RPMI8226 (cell line): ENCODE measurements around the gene COL21A1.
"Not testable (repeated sequence)": the region's sequence is repeated elsewhere in the genome, so short reads cannot be mapped to it uniquely, and the experiment has no call there.

Experiments used
- DNase-seq: peaks from one replicate; pipeline ENCODE4 v3.0.0-alpha.2; 2015

The COL21A1 gene

GRCh38 chr6:56041591-56041990 lies 205.8 kb downstream of the COL21A1 start:
- no peak for DNase-seq

DNA sequence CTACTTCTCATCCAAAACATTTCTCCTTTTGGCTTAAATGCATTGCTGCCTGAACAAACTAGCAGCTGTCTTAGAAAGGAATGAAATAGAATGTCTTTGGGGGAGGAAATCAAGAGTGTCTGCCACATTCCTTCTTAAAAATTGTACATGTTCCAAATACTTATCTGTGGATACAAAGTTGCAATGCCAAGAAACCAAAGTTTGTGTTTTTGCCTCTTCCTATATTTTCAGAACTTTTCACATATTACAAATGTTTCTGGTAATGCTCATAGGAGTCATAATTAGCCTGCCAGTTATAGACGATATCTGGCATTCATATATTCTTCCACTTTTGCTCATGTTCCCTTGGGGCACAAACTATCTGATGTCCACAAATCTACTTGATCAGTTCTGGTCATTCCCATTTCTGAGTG lies 206.5 kb downstream of the COL21A1 start:
- no peak for DNase-seq

- DNase-seq = no peak
These were observed 207.2 kb downstream of the COL21A1 start for GRCh38 chr6:56040223-56040622.

DNA sequence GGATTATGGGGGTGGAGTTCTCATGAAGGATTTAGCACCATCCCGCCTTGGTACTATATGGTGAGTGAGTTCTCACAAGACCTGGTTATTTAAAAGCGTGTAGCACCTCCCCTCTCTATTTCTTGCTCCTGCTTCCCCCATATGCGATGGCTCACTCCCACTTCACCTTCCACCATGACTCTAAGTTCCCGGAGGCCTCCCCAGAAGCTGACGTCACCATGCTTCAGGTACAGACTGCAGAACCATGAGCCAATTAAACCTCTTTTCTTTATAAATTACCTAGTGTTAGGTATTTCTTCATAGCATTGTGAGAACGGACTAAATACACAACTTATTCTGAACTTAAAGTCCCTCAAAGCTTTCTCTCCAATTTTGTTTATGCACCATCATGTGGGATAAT lies 208.6 kb downstream of the COL21A1 start:
- DNase-seq = no peak

- DNase-seq = no peak
These were observed 209.8 kb downstream of the COL21A1 start for GRCh38 chr6:56037601-56038000.

DNA sequence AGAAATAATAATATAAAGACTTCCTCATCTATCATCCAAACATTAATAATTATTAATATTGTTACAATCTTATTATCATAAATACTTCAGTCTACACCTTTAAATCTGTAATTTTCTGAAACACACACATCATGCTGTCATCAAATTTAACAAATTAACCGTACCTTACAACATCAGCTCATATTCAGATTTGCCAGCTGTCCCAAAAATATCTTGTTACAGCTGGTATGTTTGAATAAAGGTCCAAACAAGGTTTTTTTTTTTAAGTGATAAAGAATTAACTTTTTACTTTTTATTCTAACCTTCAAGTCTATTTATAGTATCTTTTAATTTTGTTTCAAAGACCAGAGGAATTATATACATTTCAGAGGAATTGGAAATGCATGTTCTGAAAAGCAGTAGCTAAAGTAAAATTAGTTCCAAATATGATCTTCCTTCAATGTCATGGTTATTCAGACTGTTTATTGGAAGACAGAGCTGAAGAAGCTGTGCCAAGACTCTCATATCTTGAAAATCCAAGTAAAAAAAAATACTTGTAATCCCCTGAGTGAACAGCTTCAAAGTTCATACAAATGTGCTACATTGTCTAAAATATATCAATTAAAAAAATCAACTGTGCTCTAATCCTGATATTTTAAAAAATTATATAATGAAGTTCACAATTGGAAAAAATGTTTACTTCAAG lies 210.3 kb downstream of the COL21A1 start:
- no peak for DNase-seq

GRCh38 chr6:56033401-56033800 lies 214.0 kb downstream of the COL21A1 start:
- no peak for DNase-seq

DNA sequence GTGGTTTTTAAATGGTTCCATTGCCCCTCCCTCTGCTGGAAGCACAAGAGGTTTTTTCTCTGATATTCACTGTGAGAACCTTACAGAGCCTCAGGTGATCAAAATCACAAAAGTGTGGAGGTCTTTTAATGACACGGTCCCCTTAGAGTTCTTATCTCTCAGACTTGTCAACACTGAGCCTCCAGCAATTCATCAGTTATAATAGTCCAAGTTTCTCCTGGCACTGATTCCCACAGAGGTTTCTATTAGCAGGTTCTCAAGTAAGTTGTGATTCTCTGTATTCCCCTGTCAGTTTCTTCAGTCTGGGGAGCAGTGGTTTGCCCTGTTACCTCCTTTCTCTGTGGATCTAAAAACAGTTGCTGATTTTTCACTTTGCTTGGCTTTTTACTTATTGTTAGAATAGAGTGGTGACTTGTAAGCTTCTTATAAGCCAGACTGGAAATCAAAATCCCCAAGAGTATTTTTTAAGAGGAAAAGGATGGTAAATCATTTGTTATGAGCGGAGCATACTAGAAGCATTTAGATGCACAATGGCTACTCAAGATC lies 214.6 kb downstream of the COL21A1 start:
- DNase-seq = no peak

GRCh38 chr6:56027865-56028264 lies 219.5 kb downstream of the COL21A1 start:
- no peak for DNase-seq

GRCh38 chr6:56026455-56027180 lies 220.8 kb downstream of the COL21A1 start:
- DNase-seq = no peak

GRCh38 chr6:56025795-56026194 lies 221.6 kb downstream of the COL21A1 start:
- DNase-seq = no peak

GRCh38 chr6:56024931-56025330 lies 222.4 kb downstream of the COL21A1 start:
- no peak for DNase-seq

- DNase-seq = no peak
These were observed 223.6 kb downstream of the COL21A1 start for GRCh38 chr6:56023829-56024228.

DNA sequence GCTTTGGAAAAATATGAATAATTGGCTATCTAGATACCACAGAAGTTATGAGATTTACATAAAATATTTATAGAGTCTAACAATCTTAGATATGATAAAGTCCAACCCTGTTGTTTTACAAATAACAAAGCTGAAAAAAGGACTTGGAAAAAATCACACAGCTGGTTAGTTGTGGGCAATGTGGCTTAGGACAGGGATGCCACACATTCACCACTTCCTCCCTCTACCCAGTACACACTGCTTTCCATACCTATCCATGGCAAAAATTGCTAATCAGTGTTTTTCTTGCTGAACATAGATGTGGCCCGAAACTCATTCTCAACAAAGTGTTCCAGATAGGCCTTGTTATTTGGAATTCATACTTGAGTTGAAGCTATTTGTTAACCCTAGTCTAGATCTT lies 224.7 kb downstream of the COL21A1 start:
- no peak for DNase-seq

GRCh38 chr6:56021943-56022342 lies 225.4 kb downstream of the COL21A1 start:
- DNase-seq = peak; percentile 14

- DNase-seq = no peak
These were observed 227.4 kb downstream of the COL21A1 start for GRCh38 chr6:56019973-56020372.

DNA sequence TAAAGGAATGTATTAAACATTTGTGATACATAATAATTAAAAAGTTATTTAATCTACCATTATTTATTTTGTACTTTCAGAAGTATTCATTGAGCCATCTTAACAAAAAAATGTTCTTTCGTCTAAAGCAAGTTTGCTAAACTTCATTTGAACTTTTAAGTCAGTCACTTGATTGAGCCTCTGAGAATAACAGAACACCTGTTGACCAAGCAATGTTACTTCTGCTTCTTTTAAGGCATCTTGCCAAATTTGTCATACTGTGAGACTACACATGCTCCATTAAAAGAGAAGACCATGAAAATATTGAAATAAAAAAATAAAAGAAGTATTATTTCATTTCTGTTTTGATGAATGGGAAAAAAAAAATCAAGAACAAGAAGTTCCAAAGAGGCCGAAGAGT lies 230.2 kb downstream of the COL21A1 start:
- peak; percentile 42 for DNase-seq

- not testable (repeated sequence) for DNase-seq
These were observed 233.3 kb downstream of the COL21A1 start for GRCh38 chr6:56014039-56014438.

GRCh38 chr6:56009636-56010035 lies 237.7 kb downstream of the COL21A1 start:
- DNase-seq = no peak
